GM23338 (cell line): ENCODE data around the gene ACSS3. TPM values are rescaled to one million over a fixed set of nuclear protein-coding genes. Genes with fewer than 3 reads are reported as not detected.

Source experiments
- ATAC-seq: fragments of 200-7000 bp; cut with Tn5 transposase; 3 replicates; pipeline ENCODE4 v1.9.1; 2020
- DNase-seq: peaks from one replicate; pipeline ENCODE4 v3.0.0-alpha.2; 2015; ENCODE audit warnings: low spot score
- H2AFZ ChIP-seq: fragments of 200-600 bp; sonication (generic); 2 replicates; pipeline ENCODE4 v1.8.0; 2016; ENCODE audit warnings: antibody characterized with exemption, mild to moderate bottlenecking, moderate library complexity
- H3F3A ChIP-seq: fragments of 200-600 bp; sonication (generic); replicated peaks from 2 replicates; pipeline ENCODE4 v1.8.0; 2017; ENCODE audit warnings: antibody characterized with exemption, mixed run types, low read depth
- H3K27ac ChIP-seq: fragments of 200-600 bp; sonication (generic); 2 replicates; pipeline ENCODE4 v1.6.1; 2016; ENCODE audit warnings: low read depth
- H3K27me3 ChIP-seq: fragments of 200-600 bp; sonication (generic); 2 replicates; pipeline ENCODE4 v1.8.0; 2016; ENCODE audit warnings: mild to moderate bottlenecking, mixed run types, moderate library complexity; ENCODE audit not compliant: insufficient read depth
- H3K36me3 ChIP-seq: fragments of 200-600 bp; sonication (generic); 2 replicates; pipeline ENCODE4 v1.8.0; 2016; ENCODE audit warnings: mild to moderate bottlenecking; ENCODE audit not compliant: insufficient read depth
- H3K4me1 ChIP-seq: fragments of 200-600 bp; sonication (generic); 2 replicates; pipeline ENCODE4 v1.8.0; 2016; ENCODE audit warnings: mild to moderate bottlenecking, moderate library complexity; ENCODE audit not compliant: insufficient read depth
- H3K4me2 ChIP-seq: fragments of 200-600 bp; sonication (generic); 2 replicates; pipeline ENCODE4 v1.7.1; 2017; ENCODE audit warnings: mixed run types
- H3K4me3 ChIP-seq: fragments of 200-600 bp; sonication (generic); 2 replicates; pipeline ENCODE4 v1.6.1; 2016; ENCODE audit warnings: mixed run types
- H3K79me2 ChIP-seq: fragments of 200-600 bp; sonication (generic); replicated peaks from 2 replicates; pipeline ENCODE4 v1.8.0; 2017; ENCODE audit warnings: mild to moderate bottlenecking; ENCODE audit not compliant: insufficient read depth
- H3K9me2 ChIP-seq: fragments of 200-600 bp; sonication (generic); 2 replicates; pipeline ENCODE4 v1.8.0; 2017; ENCODE audit not compliant: insufficient read depth
- H4K20me1 ChIP-seq: fragments of 200-600 bp; sonication (generic); replicated peaks from 2 replicates; pipeline ENCODE4 v1.8.0; 2017; ENCODE audit warnings: mild to moderate bottlenecking; ENCODE audit not compliant: insufficient read depth
- H3K27ac Mint-ChIP-seq: 2 replicates; pipeline ENCODE4 v1.8.0; 2020; ENCODE audit warnings: inconsistent platforms, mild to moderate bottlenecking, moderate library complexity, mixed read lengths
- H3K27me3 Mint-ChIP-seq: 3 replicates; pipeline ENCODE4 v1.8.0; 2022; ENCODE audit warnings: low read depth, mild to moderate bottlenecking, moderate library complexity, mixed read lengths, inconsistent platforms; ENCODE audit not compliant: insufficient read depth, poor library complexity
- H3K36me3 Mint-ChIP-seq: 3 replicates; pipeline ENCODE4 v1.8.0; 2021; ENCODE audit warnings: low read depth, mild to moderate bottlenecking, inconsistent platforms, moderate library complexity, mixed read lengths
- H3K4me1 Mint-ChIP-seq: 3 replicates; pipeline ENCODE4 v1.8.0; 2020; ENCODE audit warnings: mild to moderate bottlenecking, inconsistent platforms, mixed read lengths
- H3K4me3 Mint-ChIP-seq: 3 replicates; pipeline ENCODE4 v1.8.0; 2021; ENCODE audit warnings: moderate library complexity, mild to moderate bottlenecking, inconsistent platforms, mixed read lengths
- H3K9me3 Mint-ChIP-seq: 3 replicates; pipeline ENCODE4 v1.8.0; 2020; ENCODE audit warnings: moderate library complexity, mild to moderate bottlenecking, inconsistent platforms, mixed read lengths
- CREB1 ChIP-seq: fragments of 250-450 bp; sonication (Bioruptor Pico); IDR thresholded peaks from 2 replicates; pipeline ENCODE4 v1.5.0; 2020; ENCODE audit warnings: low read depth, mild to moderate bottlenecking, moderate library complexity
- EZH2 ChIP-seq: fragments of 200-600 bp; sonication (generic); IDR thresholded peaks from one replicate; pipeline ENCODE4 v1.8.0; 2017; ENCODE audit warnings: antibody characterized with exemption, mild to moderate bottlenecking, low read depth; ENCODE audit not compliant: unreplicated experiment
- EZH2phosphoT487 ChIP-seq: fragments of 200-600 bp; sonication (generic); IDR thresholded peaks from one replicate; pipeline ENCODE4 v1.8.1; 2018; ENCODE audit warnings: antibody characterized with exemption; ENCODE audit not compliant: unreplicated experiment
- JUNB ChIP-seq: IDR thresholded peaks from one replicate; pipeline ENCODE4 v1.6.1; 2016; ENCODE audit warnings: antibody characterized with exemption; ENCODE audit not compliant: unreplicated experiment
- POLR2AphosphoS5 ChIP-seq: IDR thresholded peaks from 2 replicates; pipeline ENCODE4 v1.6.1; 2016; ENCODE audit warnings: antibody characterized with exemption, low read depth
- STAT1 ChIP-seq: IDR thresholded peaks from one replicate; pipeline ENCODE4 v1.6.1; 2016; ENCODE audit warnings: antibody characterized with exemption; ENCODE audit not compliant: unreplicated experiment
- ZNF114 ChIP-seq: fragments of 250-450 bp; sonication (Bioruptor Pico); IDR thresholded peaks from 2 replicates; pipeline ENCODE4 v1.5.0; 2020; ENCODE audit warnings: mild to moderate bottlenecking, moderate library complexity
- polyA plus RNA-seq: library from polyadenylated mRNA; unstranded; fragments of >200 nt; fragmentation: Nextera tagmentation; extraction: Ambion mirVana; gene quantifications from 2 replicates; pipeline ENCODE4 v1.2.1, GENCODE V29; 2016
- total RNA-seq: library from RNA; depleted of rRNA; stranded (reverse); fragments of >200 nt; shearing (Covaris generic); gene quantifications from 2 replicates; pipeline ENCODE4 v1.2.3, GENCODE V29; 2014
- TF ChIP-seq, protein P1 (sequence below): fragments of 250-450 bp; sonication (Bioruptor Pico); IDR thresholded peaks from 2 replicates; pipeline ENCODE4 v1.5.0; 2020; ENCODE audit warnings: mild to moderate bottlenecking, moderate library complexity
- TF ChIP-seq, protein P2 (sequence below): IDR thresholded peaks from 2 replicates; pipeline ENCODE4 v1.6.1; 2016; ENCODE audit warnings: antibody characterized with exemption
- TF ChIP-seq, protein P3 (sequence below): IDR thresholded peaks from one replicate; pipeline ENCODE4 v1.6.1; 2018; ENCODE audit warnings: antibody characterized with exemption; ENCODE audit not compliant: unreplicated experiment

ACSS3 gene
- total and polyA plus RNA-seq, 2 experiments from 2014 or later = 7.4 to 28.9 TPM

DNA sequence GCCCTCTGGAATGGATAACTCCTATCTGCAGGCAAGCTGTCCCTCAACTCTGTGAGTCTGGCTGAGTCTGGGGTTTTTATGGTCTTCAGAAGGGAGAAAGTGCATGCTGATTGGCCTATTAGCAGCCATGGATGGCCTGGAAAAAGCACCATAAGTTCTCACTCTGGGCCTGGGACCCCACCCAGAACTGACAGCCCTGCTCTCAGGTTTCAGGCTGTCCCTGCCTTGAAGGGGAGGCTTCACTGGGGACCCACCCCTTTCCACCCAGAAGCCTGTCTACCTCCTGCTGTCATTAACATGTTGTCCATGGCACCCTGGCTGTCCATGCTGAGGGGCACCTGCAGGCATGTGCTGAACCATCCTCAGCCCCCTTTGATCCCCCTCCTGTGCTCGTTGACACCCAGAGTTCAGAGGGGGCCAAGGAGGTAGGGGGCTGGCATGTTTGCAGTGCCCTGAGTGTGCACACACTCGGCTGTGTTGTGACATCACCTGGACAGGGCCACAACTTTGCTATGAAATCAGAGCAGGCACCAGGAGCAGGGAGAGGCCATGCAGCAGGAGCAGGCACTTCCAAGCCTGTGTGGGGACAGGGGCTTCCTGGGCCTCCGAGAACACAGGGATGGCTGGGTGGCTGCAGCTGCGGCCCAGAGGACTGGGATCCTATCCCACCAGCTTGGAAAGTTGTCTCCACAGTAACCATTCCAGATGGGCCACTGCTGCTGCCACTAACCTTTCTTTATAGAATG lies 84.7 kb downstream of the ACSS3 start:
- Mint-ChIP-seq H3K36me3 (peaks cover 12% of the 10 kb centered on the region; the same call in 2 of the 3 replicates), H3K9me3 (no peaks in the 10 kb centered on the region), H3K27ac (no peak overlapping the region), H3K4me1 (peaks cover 6% of the 10 kb centered on the region), H3K27me3 (no peaks in the 10 kb centered on the region), H3K4me3 (no peak overlapping the region)
- ATAC-seq = no peak
- TF ChIP-seq STAT1 (no peak), EZH2 (no peak), ZNF114 (CRISPR knock-in tag) (no peak), JUNB (no peak), POLR2AphosphoS5 (no peak), EZH2phosphoT487 (no peak), CREB1 (CRISPR knock-in tag) (no peak)
- TF ChIP-seq, protein P1, sequence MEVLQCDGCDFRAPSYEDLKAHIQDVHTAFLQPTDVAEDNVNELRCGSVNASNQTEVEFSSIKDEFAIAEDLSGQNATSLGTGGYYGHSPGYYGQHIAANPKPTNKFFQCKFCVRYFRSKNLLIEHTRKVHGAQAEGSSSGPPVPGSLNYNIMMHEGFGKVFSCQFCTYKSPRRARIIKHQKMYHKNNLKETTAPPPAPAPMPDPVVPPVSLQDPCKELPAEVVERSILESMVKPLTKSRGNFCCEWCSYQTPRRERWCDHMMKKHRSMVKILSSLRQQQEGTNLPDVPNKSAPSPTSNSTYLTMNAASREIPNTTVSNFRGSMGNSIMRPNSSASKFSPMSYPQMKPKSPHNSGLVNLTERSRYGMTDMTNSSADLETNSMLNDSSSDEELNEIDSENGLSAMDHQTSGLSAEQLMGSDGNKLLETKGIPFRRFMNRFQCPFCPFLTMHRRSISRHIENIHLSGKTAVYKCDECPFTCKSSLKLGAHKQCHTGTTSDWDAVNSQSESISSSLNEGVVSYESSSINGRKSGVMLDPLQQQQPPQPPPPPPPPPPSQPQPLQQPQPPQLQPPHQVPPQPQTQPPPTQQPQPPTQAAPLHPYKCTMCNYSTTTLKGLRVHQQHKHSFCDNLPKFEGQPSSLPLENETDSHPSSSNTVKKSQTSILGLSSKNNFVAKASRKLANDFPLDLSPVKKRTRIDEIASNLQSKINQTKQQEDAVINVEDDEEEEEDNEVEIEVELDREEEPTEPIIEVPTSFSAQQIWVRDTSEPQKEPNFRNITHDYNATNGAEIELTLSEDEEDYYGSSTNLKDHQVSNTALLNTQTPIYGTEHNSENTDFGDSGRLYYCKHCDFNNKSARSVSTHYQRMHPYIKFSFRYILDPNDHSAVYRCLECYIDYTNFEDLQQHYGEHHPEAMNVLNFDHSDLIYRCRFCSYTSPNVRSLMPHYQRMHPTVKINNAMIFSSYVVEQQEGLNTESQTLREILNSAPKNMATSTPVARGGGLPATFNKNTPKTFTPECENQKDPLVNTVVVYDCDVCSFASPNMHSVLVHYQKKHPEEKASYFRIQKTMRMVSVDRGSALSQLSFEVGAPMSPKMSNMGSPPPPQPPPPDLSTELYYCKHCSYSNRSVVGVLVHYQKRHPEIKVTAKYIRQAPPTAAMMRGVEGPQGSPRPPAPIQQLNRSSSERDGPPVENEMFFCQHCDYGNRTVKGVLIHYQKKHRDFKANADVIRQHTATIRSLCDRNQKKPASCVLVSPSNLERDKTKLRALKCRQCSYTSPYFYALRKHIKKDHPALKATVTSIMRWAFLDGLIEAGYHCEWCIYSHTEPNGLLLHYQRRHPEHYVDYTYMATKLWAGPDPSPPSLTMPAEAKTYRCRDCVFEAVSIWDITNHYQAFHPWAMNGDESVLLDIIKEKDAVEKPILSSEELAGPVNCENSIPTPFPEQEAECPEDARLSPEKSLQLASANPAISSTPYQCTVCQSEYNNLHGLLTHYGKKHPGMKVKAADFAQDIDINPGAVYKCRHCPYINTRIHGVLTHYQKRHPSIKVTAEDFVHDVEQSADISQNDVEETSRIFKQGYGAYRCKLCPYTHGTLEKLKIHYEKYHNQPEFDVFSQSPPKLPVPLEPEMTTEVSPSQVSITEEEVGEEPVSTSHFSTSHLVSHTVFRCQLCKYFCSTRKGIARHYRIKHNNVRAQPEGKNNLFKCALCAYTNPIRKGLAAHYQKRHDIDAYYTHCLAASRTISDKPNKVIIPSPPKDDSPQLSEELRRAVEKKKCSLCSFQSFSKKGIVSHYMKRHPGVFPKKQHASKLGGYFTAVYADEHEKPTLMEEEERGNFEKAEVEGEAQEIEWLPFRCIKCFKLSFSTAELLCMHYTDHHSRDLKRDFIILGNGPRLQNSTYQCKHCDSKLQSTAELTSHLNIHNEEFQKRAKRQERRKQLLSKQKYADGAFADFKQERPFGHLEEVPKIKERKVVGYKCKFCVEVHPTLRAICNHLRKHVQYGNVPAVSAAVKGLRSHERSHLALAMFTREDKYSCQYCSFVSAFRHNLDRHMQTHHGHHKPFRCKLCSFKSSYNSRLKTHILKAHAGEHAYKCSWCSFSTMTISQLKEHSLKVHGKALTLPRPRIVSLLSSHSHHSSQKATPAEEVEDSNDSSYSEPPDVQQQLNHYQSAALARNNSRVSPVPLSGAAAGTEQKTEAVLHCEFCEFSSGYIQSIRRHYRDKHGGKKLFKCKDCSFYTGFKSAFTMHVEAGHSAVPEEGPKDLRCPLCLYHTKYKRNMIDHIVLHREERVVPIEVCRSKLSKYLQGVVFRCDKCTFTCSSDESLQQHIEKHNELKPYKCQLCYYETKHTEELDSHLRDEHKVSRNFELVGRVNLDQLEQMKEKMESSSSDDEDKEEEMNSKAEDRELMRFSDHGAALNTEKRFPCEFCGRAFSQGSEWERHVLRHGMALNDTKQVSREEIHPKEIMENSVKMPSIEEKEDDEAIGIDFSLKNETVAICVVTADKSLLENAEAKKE (CRISPR knock-in tag) = no peak
- TF ChIP-seq, protein P2, sequence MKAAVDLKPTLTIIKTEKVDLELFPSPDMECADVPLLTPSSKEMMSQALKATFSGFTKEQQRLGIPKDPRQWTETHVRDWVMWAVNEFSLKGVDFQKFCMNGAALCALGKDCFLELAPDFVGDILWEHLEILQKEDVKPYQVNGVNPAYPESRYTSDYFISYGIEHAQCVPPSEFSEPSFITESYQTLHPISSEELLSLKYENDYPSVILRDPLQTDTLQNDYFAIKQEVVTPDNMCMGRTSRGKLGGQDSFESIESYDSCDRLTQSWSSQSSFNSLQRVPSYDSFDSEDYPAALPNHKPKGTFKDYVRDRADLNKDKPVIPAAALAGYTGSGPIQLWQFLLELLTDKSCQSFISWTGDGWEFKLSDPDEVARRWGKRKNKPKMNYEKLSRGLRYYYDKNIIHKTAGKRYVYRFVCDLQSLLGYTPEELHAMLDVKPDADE = no peak
- TF ChIP-seq, protein P3, sequence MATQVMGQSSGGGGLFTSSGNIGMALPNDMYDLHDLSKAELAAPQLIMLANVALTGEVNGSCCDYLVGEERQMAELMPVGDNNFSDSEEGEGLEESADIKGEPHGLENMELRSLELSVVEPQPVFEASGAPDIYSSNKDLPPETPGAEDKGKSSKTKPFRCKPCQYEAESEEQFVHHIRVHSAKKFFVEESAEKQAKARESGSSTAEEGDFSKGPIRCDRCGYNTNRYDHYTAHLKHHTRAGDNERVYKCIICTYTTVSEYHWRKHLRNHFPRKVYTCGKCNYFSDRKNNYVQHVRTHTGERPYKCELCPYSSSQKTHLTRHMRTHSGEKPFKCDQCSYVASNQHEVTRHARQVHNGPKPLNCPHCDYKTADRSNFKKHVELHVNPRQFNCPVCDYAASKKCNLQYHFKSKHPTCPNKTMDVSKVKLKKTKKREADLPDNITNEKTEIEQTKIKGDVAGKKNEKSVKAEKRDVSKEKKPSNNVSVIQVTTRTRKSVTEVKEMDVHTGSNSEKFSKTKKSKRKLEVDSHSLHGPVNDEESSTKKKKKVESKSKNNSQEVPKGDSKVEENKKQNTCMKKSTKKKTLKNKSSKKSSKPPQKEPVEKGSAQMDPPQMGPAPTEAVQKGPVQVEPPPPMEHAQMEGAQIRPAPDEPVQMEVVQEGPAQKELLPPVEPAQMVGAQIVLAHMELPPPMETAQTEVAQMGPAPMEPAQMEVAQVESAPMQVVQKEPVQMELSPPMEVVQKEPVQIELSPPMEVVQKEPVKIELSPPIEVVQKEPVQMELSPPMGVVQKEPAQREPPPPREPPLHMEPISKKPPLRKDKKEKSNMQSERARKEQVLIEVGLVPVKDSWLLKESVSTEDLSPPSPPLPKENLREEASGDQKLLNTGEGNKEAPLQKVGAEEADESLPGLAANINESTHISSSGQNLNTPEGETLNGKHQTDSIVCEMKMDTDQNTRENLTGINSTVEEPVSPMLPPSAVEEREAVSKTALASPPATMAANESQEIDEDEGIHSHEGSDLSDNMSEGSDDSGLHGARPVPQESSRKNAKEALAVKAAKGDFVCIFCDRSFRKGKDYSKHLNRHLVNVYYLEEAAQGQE = no peak
- Histone ChIP-seq H3K27ac (no peak overlapping the region), H3K79me2 (no peaks in the 10 kb centered on the region), H3K27me3 (no peaks in the 10 kb centered on the region), H3K4me1 (no peaks in the 10 kb centered on the region), H3K4me2 (no peak overlapping the region), H3K4me3 (no peak overlapping the region), H2AFZ (no peak overlapping the region), H3K36me3 (no peaks in the 10 kb centered on the region), H3K9me2 (no peaks in the 10 kb centered on the region), H4K20me1 (no peaks in the 10 kb centered on the region), H3F3A (no peaks in the 10 kb centered on the region)
- DNase-seq = no peak
